Activated naive CD8-positive, alpha-beta T cell treated with anti-CD3 and anti-CD28 coated beads for 36 hours (primary cell): ENCODE data around the gene MCRIP2. TPM values are rescaled to one million over a fixed set of nuclear protein-coding genes. Genes with fewer than 3 reads are reported as not detected.
A peak's percentile ranks its signal among the peaks of the same experiment; 100 is the strongest.

ENCODE experiments used
- DNase-seq: peaks from one replicate; pipeline ENCODE4 v3.0.0; 2021
- H3K27ac Mint-ChIP-seq: one replicate; pipeline ENCODE4 v1.8.0; 2022; ENCODE audit warnings: mild to moderate bottlenecking, moderate library complexity, mixed read lengths
- H3K27me3 Mint-ChIP-seq: one replicate; pipeline ENCODE4 v1.8.0; 2022; ENCODE audit warnings: mild to moderate bottlenecking, mixed read lengths
- H3K36me3 Mint-ChIP-seq: one replicate; pipeline ENCODE4 v1.8.0; 2021; ENCODE audit warnings: mild to moderate bottlenecking, mixed read lengths
- H3K4me1 Mint-ChIP-seq: one replicate; pipeline ENCODE4 v1.8.0; 2021; ENCODE audit warnings: mixed read lengths
- H3K4me3 Mint-ChIP-seq: one replicate; pipeline ENCODE4 v1.8.0; 2022; ENCODE audit warnings: mild to moderate bottlenecking, moderate library complexity, mixed read lengths
- H3K9me3 Mint-ChIP-seq: one replicate; pipeline ENCODE4 v1.8.0; 2022; ENCODE audit warnings: mixed read lengths
- total RNA-seq, 2 experiments: library from RNA; stranded (reverse); gene quantifications; one replicate each; pipeline ENCODE4 v1.2.3, GENCODE V29; 2021

Gene MCRIP2
- total RNA-seq, 2 experiments from 2014 or later: 56.0 to 60.3 TPM

- peaks cover 7% of the 10 kb centered on the region for H3K36me3 Mint-ChIP-seq
- no peak for DNase-seq
- no peaks in the 10 kb centered on the region for H3K27me3 Mint-ChIP-seq
- H3K4me1 Mint-ChIP-seq: no peaks in the 10 kb centered on the region
- H3K4me3 Mint-ChIP-seq: no peak overlapping the region
- H3K27ac Mint-ChIP-seq: no peak overlapping the region
- no peaks in the 10 kb centered on the region for H3K9me3 Mint-ChIP-seq
These were observed 20.5 kb downstream of the MCRIP2 start for GRCh38 chr16:662095-662494.

DNA sequence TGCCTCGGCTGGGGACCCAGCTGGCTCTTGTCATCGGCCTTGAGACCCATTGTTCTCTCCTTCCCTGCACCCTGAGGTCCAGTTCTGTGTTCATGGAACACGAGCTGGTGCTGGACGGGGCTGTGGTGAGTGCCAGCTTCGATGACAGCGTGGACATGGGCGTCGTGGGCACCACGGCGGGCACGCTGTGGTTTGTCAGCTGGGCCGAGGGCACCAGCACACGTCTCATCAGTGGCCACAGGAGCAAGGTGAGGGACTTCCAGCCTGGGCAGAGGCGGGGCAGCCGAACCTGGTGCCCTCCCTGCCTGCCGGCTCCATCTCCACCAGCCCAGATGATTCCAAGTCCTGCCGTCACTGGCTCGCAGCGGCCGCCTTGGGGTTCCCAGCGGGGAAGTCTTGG, 21.0 kb downstream of the MCRIP2 start:
- H3K9me3 Mint-ChIP-seq: no peaks in the 10 kb centered on the region
- H3K4me3 Mint-ChIP-seq: no peak overlapping the region
- H3K4me1 Mint-ChIP-seq: peaks cover 1% of the 10 kb centered on the region
- H3K27ac Mint-ChIP-seq: no peak overlapping the region
- H3K27me3 Mint-ChIP-seq: no peaks in the 10 kb centered on the region
- DNase-seq: no peak
- peaks cover 7% of the 10 kb centered on the region for H3K36me3 Mint-ChIP-seq

DNA sequence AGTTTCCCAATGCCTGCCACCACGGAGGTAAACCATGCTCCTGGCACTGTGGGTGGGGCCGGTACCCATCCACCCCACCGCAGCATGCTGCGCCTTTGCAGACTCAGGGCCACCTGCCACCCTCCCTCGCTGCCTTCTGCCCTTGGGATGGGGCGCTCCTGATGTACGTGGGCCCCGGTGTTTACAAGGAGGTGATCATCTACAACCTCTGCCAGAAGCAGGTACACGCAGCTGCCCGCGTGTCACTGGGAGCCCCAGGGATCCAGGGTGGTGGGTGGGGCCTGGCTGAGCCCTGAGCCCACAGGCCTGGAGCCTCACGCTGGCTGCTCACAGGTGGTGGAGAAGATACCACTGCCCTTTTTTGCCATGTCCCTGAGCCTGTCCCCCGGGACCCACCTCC, 24.9 kb downstream of the MCRIP2 start:
- H3K36me3 Mint-ChIP-seq: peaks cover 10% of the 10 kb centered on the region
- peaks cover 3% of the 10 kb centered on the region for H3K4me1 Mint-ChIP-seq
- H3K4me3 Mint-ChIP-seq: no peak overlapping the region
- no peak for DNase-seq
- H3K27ac Mint-ChIP-seq: no peak overlapping the region
- H3K27me3 Mint-ChIP-seq: no peaks in the 10 kb centered on the region
- no peaks in the 10 kb centered on the region for H3K9me3 Mint-ChIP-seq

DNA sequence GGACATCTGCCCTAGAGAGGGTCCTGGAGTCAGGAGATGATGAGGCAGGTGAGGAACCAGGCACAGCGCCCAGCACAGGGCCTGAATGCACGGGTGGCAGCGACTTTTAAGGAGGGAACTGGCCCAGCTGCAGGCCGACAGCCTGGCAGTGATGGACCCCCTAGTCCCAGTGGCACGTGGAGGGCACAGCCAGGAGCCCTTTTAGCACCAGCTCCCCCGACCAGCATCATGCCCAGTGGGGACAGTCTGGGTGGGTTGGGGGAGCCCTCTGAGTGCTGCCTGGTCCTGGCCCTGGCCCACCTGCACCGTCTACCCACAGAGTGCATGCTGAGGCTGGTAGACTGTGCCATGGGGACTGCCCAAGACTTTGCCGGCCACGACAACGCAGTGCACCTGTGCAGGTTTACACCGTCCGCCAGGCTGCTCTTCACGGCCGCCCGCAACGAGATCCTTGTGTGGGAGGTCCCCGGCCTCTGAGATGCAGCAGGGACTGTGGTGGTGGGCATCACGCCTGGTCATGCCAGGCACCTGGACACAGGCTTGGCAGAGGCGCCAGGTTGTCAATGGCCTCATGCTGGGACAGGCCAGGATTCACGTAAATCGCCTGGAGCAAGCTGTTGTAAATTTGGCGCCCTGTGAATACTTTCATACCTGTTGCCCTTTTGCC, 25.6 kb downstream of the MCRIP2 start:
- Mint-ChIP-seq H3K27me3 (no peaks in the 10 kb centered on the region), H3K4me1 (peaks cover 3% of the 10 kb centered on the region), H3K36me3 (peaks cover 10% of the 10 kb centered on the region), H3K9me3 (no peaks in the 10 kb centered on the region), H3K27ac (peak overlapping the region; percentile 58), H3K4me3 (peak overlapping the region; percentile 80)
- DNase-seq: no peak

- peaks cover 8% of the 10 kb centered on the region for H3K36me3 Mint-ChIP-seq
- no peaks in the 10 kb centered on the region for H3K27me3 Mint-ChIP-seq
- peak; percentile 98 for DNase-seq
- H3K27ac Mint-ChIP-seq: peak within 1 kb of the TSS; percentile 78
- H3K9me3 Mint-ChIP-seq: no peaks in the 10 kb centered on the region
- H3K4me3 Mint-ChIP-seq: peak within 1 kb of the TSS; percentile 82
- H3K4me1 Mint-ChIP-seq: peaks cover 3% of the 10 kb centered on the region
These were observed 26.3 kb downstream of the MCRIP2 start, which contains the start of gene RHOT2 for GRCh38 chr16:667780-668518. RHOT2 (plus strand) TSS chr16:668132; CDS start chr16:668200, 68 bp downstream.

- Mint-ChIP-seq H3K27me3 (no peaks in the 10 kb centered on the region), H3K27ac (peak overlapping the region; percentile 54), H3K36me3 (peaks cover 7% of the 10 kb centered on the region), H3K4me3 (peak overlapping the region; percentile 82), H3K4me1 (peaks cover 3% of the 10 kb centered on the region), H3K9me3 (no peaks in the 10 kb centered on the region)
- DNase-seq: no peak
These were observed 27.0 kb downstream of the MCRIP2 start for GRCh38 chr16:668519-669171.

- peak overlapping the region; percentile 42 for H3K4me3 Mint-ChIP-seq
- H3K27ac Mint-ChIP-seq: no peak overlapping the region
- no peak for DNase-seq
- H3K4me1 Mint-ChIP-seq: peaks cover 3% of the 10 kb centered on the region
- peaks cover 7% of the 10 kb centered on the region for H3K36me3 Mint-ChIP-seq
- H3K27me3 Mint-ChIP-seq: no peaks in the 10 kb centered on the region
- H3K9me3 Mint-ChIP-seq: no peaks in the 10 kb centered on the region
These were observed 28.0 kb downstream of the MCRIP2 start for GRCh38 chr16:669666-670065.

- H3K4me3 Mint-ChIP-seq: no peak overlapping the region
- no peak overlapping the region for H3K27ac Mint-ChIP-seq
- H3K36me3 Mint-ChIP-seq: peaks cover 7% of the 10 kb centered on the region
- no peak for DNase-seq
- H3K27me3 Mint-ChIP-seq: no peaks in the 10 kb centered on the region
- H3K9me3 Mint-ChIP-seq: no peaks in the 10 kb centered on the region
- peaks cover 5% of the 10 kb centered on the region for H3K4me1 Mint-ChIP-seq
These were observed 29.1 kb downstream of the MCRIP2 start for GRCh38 chr16:670485-671352.

- Mint-ChIP-seq H3K36me3 (peaks cover 7% of the 10 kb centered on the region), H3K9me3 (no peaks in the 10 kb centered on the region), H3K4me3 (no peak overlapping the region), H3K27ac (no peak overlapping the region), H3K27me3 (no peaks in the 10 kb centered on the region), H3K4me1 (peaks cover 5% of the 10 kb centered on the region)
- no peak for DNase-seq
These were observed 29.9 kb downstream of the MCRIP2 start for GRCh38 chr16:671353-672131.

- peaks cover 5% of the 10 kb centered on the region for H3K4me1 Mint-ChIP-seq
- no peaks in the 10 kb centered on the region for H3K9me3 Mint-ChIP-seq
- H3K27me3 Mint-ChIP-seq: no peaks in the 10 kb centered on the region
- no peak overlapping the region for H3K4me3 Mint-ChIP-seq
- no peak overlapping the region for H3K27ac Mint-ChIP-seq
- H3K36me3 Mint-ChIP-seq: peaks cover 7% of the 10 kb centered on the region
- DNase-seq: no peak
These were observed 30.7 kb downstream of the MCRIP2 start for GRCh38 chr16:672371-672770.

DNA sequence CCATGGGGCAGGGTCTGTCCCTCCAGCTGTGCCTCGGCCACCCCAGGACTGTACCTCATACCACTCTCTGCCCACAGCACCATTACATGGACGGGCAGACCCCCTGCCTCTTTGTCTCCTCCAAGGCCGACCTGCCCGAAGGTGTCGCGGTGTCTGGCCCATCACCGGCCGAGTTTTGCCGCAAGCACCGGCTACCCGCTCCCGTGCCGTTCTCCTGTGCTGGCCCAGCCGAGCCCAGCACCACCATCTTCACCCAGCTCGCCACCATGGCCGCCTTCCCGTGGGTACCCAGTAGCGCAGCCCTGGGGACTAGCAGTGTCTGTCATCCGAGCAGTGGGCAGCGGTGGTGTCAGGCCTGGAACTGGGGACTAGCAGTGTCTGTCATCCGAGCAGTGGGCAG, 31.2 kb downstream of the MCRIP2 start:
- DNase-seq: no peak
- H3K27ac Mint-ChIP-seq: no peak overlapping the region
- no peaks in the 10 kb centered on the region for H3K9me3 Mint-ChIP-seq
- H3K4me3 Mint-ChIP-seq: no peak overlapping the region
- H3K27me3 Mint-ChIP-seq: no peaks in the 10 kb centered on the region
- peaks cover 2% of the 10 kb centered on the region for H3K4me1 Mint-ChIP-seq
- H3K36me3 Mint-ChIP-seq: peaks cover 7% of the 10 kb centered on the region

DNA sequence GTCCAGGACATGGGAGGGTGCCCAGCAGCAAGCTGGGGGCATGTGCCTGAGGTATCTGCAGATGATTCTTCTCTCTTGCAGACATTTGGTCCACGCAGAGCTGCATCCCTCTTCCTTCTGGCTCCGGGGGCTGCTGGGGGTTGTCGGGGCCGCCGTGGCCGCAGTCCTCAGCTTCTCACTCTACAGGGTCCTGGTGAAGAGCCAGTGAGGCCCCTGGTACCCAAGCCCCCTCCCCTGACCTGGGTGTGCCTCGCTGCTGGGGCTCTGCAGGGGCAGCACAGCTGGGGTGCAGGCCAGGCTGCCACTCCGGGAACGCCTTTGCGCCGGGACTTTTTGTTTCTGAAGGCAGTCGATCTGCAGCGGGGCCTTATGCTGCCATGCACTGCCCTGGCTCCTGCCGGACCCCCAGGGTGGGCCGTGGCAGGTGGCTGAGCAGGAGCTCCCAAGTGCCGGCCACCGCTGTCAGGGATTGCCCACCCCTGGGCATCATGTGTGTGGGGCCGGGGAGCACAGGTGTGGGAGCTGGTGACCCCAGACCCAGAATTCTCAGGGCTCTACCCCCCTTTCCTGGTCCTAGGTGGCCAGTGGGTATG, 31.9 kb downstream of the MCRIP2 start:
- Mint-ChIP-seq H3K27me3 (no peaks in the 10 kb centered on the region), H3K27ac (no peak overlapping the region), H3K4me3 (no peak overlapping the region), H3K9me3 (no peaks in the 10 kb centered on the region), H3K4me1 (peaks cover 2% of the 10 kb centered on the region), H3K36me3 (peaks cover 5% of the 10 kb centered on the region)
- DNase-seq: no peak

DNA sequence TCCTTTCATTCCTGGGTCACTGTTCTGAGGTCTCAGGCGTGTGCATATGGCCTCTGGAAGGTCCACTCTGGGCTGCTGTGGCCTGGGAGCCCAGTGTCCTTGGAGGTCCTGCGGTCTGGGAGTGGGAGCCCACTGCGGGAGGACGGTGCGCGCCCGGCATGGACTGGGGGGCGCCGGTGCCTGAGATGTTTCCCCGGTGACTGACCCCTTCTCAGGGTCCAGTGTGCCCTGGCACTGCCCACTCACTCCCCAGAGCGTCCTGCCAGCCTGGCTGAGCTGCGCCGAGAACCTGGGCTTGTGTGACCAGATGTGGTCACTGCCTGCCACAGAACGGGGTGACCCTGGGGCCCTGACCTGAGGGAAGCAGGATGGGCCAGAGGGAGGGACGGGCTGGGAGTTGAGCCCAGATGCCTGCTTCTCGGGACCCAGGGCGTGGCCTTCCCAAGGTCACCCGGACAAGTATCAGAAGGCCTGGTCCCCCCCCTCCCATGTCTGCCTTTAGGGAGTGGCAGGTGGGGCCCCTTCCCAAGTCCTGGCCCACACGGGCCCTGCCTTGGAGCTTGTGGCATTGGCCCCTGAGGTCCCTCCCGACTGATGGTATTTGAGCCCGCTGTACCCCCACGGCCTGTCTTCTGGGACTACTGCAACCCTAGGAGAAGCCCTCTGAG, 32.7 kb downstream of the MCRIP2 start:
- Mint-ChIP-seq H3K4me1 (peaks cover 4% of the 10 kb centered on the region), H3K9me3 (no peaks in the 10 kb centered on the region), H3K27ac (no peak overlapping the region), H3K36me3 (peaks cover 5% of the 10 kb centered on the region), H3K27me3 (no peaks in the 10 kb centered on the region), H3K4me3 (no peak overlapping the region)
- no peak for DNase-seq
